Neural cell (in vitro differentiated cells): ENCODE results near the gene LPP. TPM values are rescaled to one million over a fixed set of nuclear protein-coding genes. Genes with fewer than 3 reads are reported as not detected.

Source experiments
- H2AFZ ChIP-seq: fragments of 200-600, 300-800 bp; sonication (generic), shearing (Covaris generic); 2 replicates; pipeline ENCODE4 v1.6.0; 2014; ENCODE audit warnings: low read depth, mild to moderate bottlenecking, antibody characterized with exemption, low read length, moderate library complexity
- H3F3A ChIP-seq: fragments of 200-600 bp; shearing (Covaris generic); 2 replicates; pipeline ENCODE4 v1.6.1; 2016; ENCODE audit warnings: mild to moderate bottlenecking, moderate library complexity, mixed read lengths, antibody characterized with exemption, low read length; ENCODE audit not compliant: insufficient read depth, poor library complexity, severe bottlenecking
- H3K27ac ChIP-seq: fragments of 200-600, 300-800 bp; sonication (generic), shearing (Covaris generic); 2 replicates; pipeline ENCODE4 v1.5.1; 2014; ENCODE audit warnings: mild to moderate bottlenecking, low read length, moderate library complexity
- H3K27me3 ChIP-seq: fragments of 300-800, 200-600 bp; sonication (generic), shearing (Covaris generic); 2 replicates; pipeline ENCODE4 v1.6.0; 2014; ENCODE audit warnings: mild to moderate bottlenecking, low read depth, low read length, moderate library complexity; ENCODE audit not compliant: insufficient read depth
- H3K36me3 ChIP-seq: fragments of 300-800, 200-600 bp; sonication (generic), shearing (Covaris generic); 2 replicates; pipeline ENCODE4 v1.5.1; 2014; ENCODE audit warnings: mild to moderate bottlenecking, antibody characterized with exemption, low read length, moderate library complexity; ENCODE audit not compliant: insufficient read depth
- H3K4me2 ChIP-seq: fragments of 300-800, 200-600 bp; sonication (generic), shearing (Covaris generic); 2 replicates; pipeline ENCODE4 v1.6.0; 2014; ENCODE audit warnings: mild to moderate bottlenecking, low read length
- H3K4me3 ChIP-seq: fragments of 300-800, 200-600 bp; sonication (generic), shearing (Covaris generic); 2 replicates; pipeline ENCODE4 v1.5.1; 2014; ENCODE audit warnings: mild to moderate bottlenecking, low read length, moderate library complexity
- H3K79me2 ChIP-seq: fragments of 200-600 bp; shearing (Covaris generic); replicated peaks from 2 replicates; pipeline ENCODE4 v1.6.0; 2014; ENCODE audit warnings: mild to moderate bottlenecking, low read length, moderate library complexity; ENCODE audit not compliant: insufficient read depth
- H3K9ac ChIP-seq: fragments of 300-800, 200-600 bp; sonication (generic), shearing (Covaris generic); 2 replicates; pipeline ENCODE4 v1.6.1; 2016; ENCODE audit warnings: mild to moderate bottlenecking, low read length, mixed read lengths
- H3K9me2 ChIP-seq: fragments of 200-600 bp; shearing (Covaris generic); 2 replicates; pipeline ENCODE4 v1.6.1; 2016; ENCODE audit warnings: mild to moderate bottlenecking, low read length, mixed read lengths; ENCODE audit not compliant: insufficient read depth
- H3K9me3 ChIP-seq: fragments of 200-600, 300-800 bp; sonication (generic), shearing (Covaris generic); 2 replicates; pipeline ENCODE4 v1.6.1; 2016; ENCODE audit warnings: mild to moderate bottlenecking, mixed run types, low read length, moderate library complexity, mixed read lengths
- H4K20me1 ChIP-seq: fragments of 200-600 bp; shearing (Covaris generic); 2 replicates; pipeline ENCODE4 v1.6.1; 2016; ENCODE audit warnings: mild to moderate bottlenecking, mixed run types; ENCODE audit not compliant: insufficient read depth
- EP300 ChIP-seq: fragments of 450-650 bp; conservative IDR thresholded peaks from 2 replicates; pipeline ENCODE4 v1.6.1; 2014; ENCODE audit warnings: antibody characterized with exemption, mild to moderate bottlenecking, moderate library complexity; ENCODE audit not compliant: poor library complexity, severe bottlenecking
- EZH2 ChIP-seq: fragments of 200-600, 300-800 bp; shearing (Covaris generic), sonication (generic); IDR thresholded peaks from 2 replicates; pipeline ENCODE4 v1.6.1; 2014; ENCODE audit warnings: antibody characterized with exemption, low read length, borderline replicate concordance, mild to moderate bottlenecking; ENCODE audit not compliant: insufficient read depth, poor library complexity, severe bottlenecking
- MXI1 ChIP-seq: fragments of 450-650 bp; conservative IDR thresholded peaks from 2 replicates; pipeline ENCODE4 v1.6.1; 2014; ENCODE audit warnings: antibody characterized with exemption, mild to moderate bottlenecking; ENCODE audit not compliant: poor library complexity, severe bottlenecking
- POLR2AphosphoS5 ChIP-seq: IDR thresholded peaks from 2 replicates; pipeline ENCODE4 v1.6.1; 2012
- RAD21 ChIP-seq: fragments of 450-650 bp; conservative IDR thresholded peaks from 2 replicates; pipeline ENCODE4 v1.6.1; 2014; ENCODE audit warnings: antibody characterized with exemption, mild to moderate bottlenecking, moderate library complexity
- SMC3 ChIP-seq: fragments of 450-650 bp; conservative IDR thresholded peaks from 2 replicates; pipeline ENCODE4 v1.6.1; 2014; ENCODE audit warnings: antibody characterized with exemption, mild to moderate bottlenecking, moderate library complexity; ENCODE audit not compliant: poor library complexity
- TAF1 ChIP-seq: IDR thresholded peaks from 2 replicates; pipeline ENCODE4 v1.6.1; 2012; ENCODE audit warnings: low read depth
- polyA plus RNA-seq: library from polyadenylated mRNA; depleted of rRNA; stranded (reverse); fragments of >200 nt; gene quantifications from 2 replicates; pipeline ENCODE4 v1.2.3, GENCODE V29; 2014
- TF ChIP-seq, protein P1 (sequence below): fragments of 450-650 bp; IDR thresholded peaks from 2 replicates; pipeline ENCODE4 v1.5.1; 2014; ENCODE audit warnings: antibody characterized with exemption, mild to moderate bottlenecking, moderate library complexity; ENCODE audit not compliant: poor library complexity, severe bottlenecking
- TF ChIP-seq, protein P2 (sequence below): IDR thresholded peaks from 2 replicates; pipeline ENCODE4 v1.6.1; 2012; ENCODE audit warnings: borderline replicate concordance

Gene LPP
- polyA plus RNA-seq, 1 donor from 2014 or later: 3.0 TPM

DNA sequence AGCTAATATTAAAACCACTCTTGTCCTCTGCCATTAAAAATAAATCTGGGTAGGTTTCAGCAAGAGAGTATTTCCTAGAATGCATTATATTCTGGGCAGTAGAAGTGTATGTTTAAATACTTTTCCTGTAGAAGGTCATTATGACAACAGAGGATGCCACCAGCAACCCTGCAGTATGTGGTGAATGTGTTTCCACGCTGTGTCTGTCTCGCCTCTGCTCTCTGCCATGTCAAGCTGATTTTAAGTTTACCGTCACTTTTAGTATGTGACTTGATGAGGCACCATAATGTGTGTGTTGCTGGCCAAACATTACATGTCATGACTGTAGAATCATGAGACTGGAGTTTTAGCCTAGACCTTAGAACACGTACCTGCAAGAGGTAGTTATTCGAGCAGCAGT lies 211.2 kb downstream of the LPP start:
- no peaks in the 10 kb centered on the region for H3K79me2 ChIP-seq
- H3F3A ChIP-seq: no peaks in the 10 kb centered on the region
- H4K20me1 ChIP-seq: no peaks in the 10 kb centered on the region

DNA sequence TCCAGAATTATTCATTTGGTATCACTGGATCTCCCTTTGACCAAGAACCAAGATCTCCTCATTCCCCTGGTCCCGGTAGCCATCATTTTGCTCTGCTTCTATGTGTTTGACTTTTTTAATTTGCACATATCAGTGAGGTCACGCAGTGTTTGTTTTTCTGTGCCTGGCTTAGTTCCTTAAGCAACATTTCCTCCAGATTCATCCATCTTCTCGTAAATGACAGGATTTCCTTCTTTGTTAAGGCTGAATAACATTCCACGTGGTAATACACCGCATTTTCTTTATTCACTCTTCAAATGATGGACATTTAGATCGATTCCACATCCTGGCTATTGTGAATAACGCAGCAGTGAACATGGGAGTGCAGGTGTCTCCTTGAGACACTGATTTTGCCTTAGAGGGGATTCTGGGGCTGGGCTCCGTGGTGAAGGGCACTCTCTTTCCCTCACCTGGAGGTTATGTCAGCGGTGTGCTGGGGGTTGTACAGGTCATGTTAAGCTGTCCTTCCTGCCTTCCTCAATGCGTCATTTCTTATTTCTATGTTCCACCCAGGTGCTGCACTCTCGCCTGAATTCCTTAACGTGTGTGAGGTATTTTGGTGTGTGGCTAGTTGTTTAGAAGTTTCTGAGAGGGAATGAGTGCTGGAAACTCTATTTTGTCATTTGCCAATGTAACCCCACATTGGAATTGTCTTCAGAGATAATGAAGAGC lies 212.2 kb downstream of the LPP start:
- Histone ChIP-seq H3K9me3 (no peaks in the 10 kb centered on the region), H3K4me2 (no peak overlapping the region), H4K20me1 (no peaks in the 10 kb centered on the region), H3K79me2 (no peaks in the 10 kb centered on the region), H3K4me3 (no peak overlapping the region), H3K27me3 (no peaks in the 10 kb centered on the region), H2AFZ (no peak overlapping the region), H3F3A (no peaks in the 10 kb centered on the region), H3K36me3 (no peaks in the 10 kb centered on the region), H3K9ac (no peak overlapping the region), H3K9me2 (no peaks in the 10 kb centered on the region), H3K27ac (no peak overlapping the region)
- TF ChIP-seq MXI1 (no peak), TAF1 (no peak), SMC3 (no peak), RAD21 (no peak), EP300 (no peak), EZH2 (no peak), POLR2AphosphoS5 (no peak)
- TF ChIP-seq, protein P1, sequence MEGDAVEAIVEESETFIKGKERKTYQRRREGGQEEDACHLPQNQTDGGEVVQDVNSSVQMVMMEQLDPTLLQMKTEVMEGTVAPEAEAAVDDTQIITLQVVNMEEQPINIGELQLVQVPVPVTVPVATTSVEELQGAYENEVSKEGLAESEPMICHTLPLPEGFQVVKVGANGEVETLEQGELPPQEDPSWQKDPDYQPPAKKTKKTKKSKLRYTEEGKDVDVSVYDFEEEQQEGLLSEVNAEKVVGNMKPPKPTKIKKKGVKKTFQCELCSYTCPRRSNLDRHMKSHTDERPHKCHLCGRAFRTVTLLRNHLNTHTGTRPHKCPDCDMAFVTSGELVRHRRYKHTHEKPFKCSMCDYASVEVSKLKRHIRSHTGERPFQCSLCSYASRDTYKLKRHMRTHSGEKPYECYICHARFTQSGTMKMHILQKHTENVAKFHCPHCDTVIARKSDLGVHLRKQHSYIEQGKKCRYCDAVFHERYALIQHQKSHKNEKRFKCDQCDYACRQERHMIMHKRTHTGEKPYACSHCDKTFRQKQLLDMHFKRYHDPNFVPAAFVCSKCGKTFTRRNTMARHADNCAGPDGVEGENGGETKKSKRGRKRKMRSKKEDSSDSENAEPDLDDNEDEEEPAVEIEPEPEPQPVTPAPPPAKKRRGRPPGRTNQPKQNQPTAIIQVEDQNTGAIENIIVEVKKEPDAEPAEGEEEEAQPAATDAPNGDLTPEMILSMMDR: no peak
- TF ChIP-seq, protein P2, sequence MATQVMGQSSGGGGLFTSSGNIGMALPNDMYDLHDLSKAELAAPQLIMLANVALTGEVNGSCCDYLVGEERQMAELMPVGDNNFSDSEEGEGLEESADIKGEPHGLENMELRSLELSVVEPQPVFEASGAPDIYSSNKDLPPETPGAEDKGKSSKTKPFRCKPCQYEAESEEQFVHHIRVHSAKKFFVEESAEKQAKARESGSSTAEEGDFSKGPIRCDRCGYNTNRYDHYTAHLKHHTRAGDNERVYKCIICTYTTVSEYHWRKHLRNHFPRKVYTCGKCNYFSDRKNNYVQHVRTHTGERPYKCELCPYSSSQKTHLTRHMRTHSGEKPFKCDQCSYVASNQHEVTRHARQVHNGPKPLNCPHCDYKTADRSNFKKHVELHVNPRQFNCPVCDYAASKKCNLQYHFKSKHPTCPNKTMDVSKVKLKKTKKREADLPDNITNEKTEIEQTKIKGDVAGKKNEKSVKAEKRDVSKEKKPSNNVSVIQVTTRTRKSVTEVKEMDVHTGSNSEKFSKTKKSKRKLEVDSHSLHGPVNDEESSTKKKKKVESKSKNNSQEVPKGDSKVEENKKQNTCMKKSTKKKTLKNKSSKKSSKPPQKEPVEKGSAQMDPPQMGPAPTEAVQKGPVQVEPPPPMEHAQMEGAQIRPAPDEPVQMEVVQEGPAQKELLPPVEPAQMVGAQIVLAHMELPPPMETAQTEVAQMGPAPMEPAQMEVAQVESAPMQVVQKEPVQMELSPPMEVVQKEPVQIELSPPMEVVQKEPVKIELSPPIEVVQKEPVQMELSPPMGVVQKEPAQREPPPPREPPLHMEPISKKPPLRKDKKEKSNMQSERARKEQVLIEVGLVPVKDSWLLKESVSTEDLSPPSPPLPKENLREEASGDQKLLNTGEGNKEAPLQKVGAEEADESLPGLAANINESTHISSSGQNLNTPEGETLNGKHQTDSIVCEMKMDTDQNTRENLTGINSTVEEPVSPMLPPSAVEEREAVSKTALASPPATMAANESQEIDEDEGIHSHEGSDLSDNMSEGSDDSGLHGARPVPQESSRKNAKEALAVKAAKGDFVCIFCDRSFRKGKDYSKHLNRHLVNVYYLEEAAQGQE: no peak

More for the DNA sequence above, 211.2 kb downstream of the LPP start:
- Histone ChIP-seq H3K9ac (no peak overlapping the region), H3K9me3 (no peaks in the 10 kb centered on the region), H3K4me2 (no peak overlapping the region), H3K36me3 (no peaks in the 10 kb centered on the region), H3K27ac (no peak overlapping the region), H2AFZ (no peak overlapping the region), H3K9me2 (no peaks in the 10 kb centered on the region), H3K27me3 (no peaks in the 10 kb centered on the region), H3K4me3 (no peak overlapping the region)
- TF ChIP-seq EZH2 (no peak), TAF1 (no peak)
- TF ChIP-seq, protein P1: no peak
